ENCODE results near the gene MAP4K4. TPM values are rescaled to one million over a fixed set of nuclear protein-coding genes. Genes with fewer than 3 reads are reported as not detected.

The MAP4K4 gene
- total and polyA plus RNA-seq, 2 of the 13 experiments (the other 11 are each of a cell fraction or from before 2014, with no cell fraction given): 105 to 264 TPM

GRCh38 chr2:101788995-101789970 lies 91.8 kb downstream of the MAP4K4 start (continued):
- TF ChIP-seq ZNF646 (CRISPR knock-in tag; IDR thresholded peaks at IDR 0.05) (no peak), ARID3A (IDR thresholded peaks at IDR 0.05; ENCODE audit: low read depth, low read length) (no peak), BRCA1 (CRISPR knock-in tag; IDR thresholded peaks at IDR 0.05) (no peak), ZNF549 (CRISPR knock-in tag; IDR thresholded peaks at IDR 0.05) (no peak), FOSL1 (CRISPR knock-in tag; IDR thresholded peaks at IDR 0.05; ENCODE audit: borderline replicate concordance) (no peak), GFI1 (CRISPR knock-in tag; IDR thresholded peaks at IDR 0.05; ENCODE audit: borderline replicate concordance) (no peak), TSC22D2 (CRISPR knock-in tag; IDR thresholded peaks at IDR 0.05; ENCODE audit: borderline replicate concordance) (no peak), NR2C2 (CRISPR knock-in tag; IDR thresholded peaks at IDR 0.05; ENCODE audit: borderline replicate concordance) (no peak), NCOR1 (IDR thresholded peaks at IDR 0.05; ENCODE audit: borderline replicate concordance, low read length) (peak; percentile 44; the same call in 1 of the 2 replicates), SMC3 (IDR thresholded peaks at IDR 0.05; ENCODE audit: low read length) (no peak), PCBP1 (IDR thresholded peaks at IDR 0.05; ENCODE audit: borderline replicate concordance, low read depth, low read length) (no peak), HMG20A (CRISPR knock-in tag; IDR thresholded peaks at IDR 0.05; ENCODE audit: borderline replicate concordance) (0 out of 2 replicates have a peak, but pooled peaks have one; percentile 4), KAT8 (CRISPR knock-in tag; IDR thresholded peaks at IDR 0.05) (peak; percentile 34; the same call in 1 of the 2 replicates), NCOA2 (CRISPR knock-in tag; IDR thresholded peaks at IDR 0.05) (no peak), RFX3 (CRISPR knock-in tag; IDR thresholded peaks at IDR 0.05) (peak; percentile 76), RBM22 (optimal IDR thresholded peaks at IDR 0.05; ENCODE audit: low read length) (peak; percentile 79), ZBTB39 (CRISPR knock-in tag; IDR thresholded peaks at IDR 0.05) (no peak)
